Dendritic cell treated with granulocyte-macrophage colony-stimulating factor and Interleukin-4, amounts not matched to agents 40 ng/mL and 50 ng/mL, for 4 days (primary cell): Measurements from ENCODE around the gene MFSD8.
A peak's percentile ranks its signal among the peaks of the same experiment; 100 is the strongest.
"Not testable (repeated sequence)": the region's sequence is repeated elsewhere in the genome, so short reads cannot be mapped to it uniquely, and the experiment has no call there.

ENCODE experiments used
- H3K27ac Mint-ChIP-seq: one replicate; pipeline ENCODE4 v1.8.0; 2022; ENCODE audit warnings: mild to moderate bottlenecking, mixed read lengths
- H3K27me3 Mint-ChIP-seq: one replicate; pipeline ENCODE4 v1.8.0; 2022; ENCODE audit warnings: mild to moderate bottlenecking, mixed read lengths
- H3K36me3 Mint-ChIP-seq: one replicate; pipeline ENCODE4 v1.8.0; 2022; ENCODE audit warnings: low read depth, mixed read lengths
- H3K4me1 Mint-ChIP-seq: one replicate; pipeline ENCODE4 v1.8.0; 2022; ENCODE audit warnings: low read depth, mixed read lengths
- H3K4me3 Mint-ChIP-seq: one replicate; pipeline ENCODE4 v1.8.0; 2022; ENCODE audit warnings: mild to moderate bottlenecking, moderate library complexity, mixed read lengths
- H3K9me3 Mint-ChIP-seq: one replicate; pipeline ENCODE4 v1.8.0; 2022; ENCODE audit warnings: mixed read lengths
- intact Hi-C: fragments of 100-400 bp; cut with micrococcal nuclease; formaldehyde crosslinking; loops from one replicate; pipeline ENCODE4 v1.15.0; 2022

The MFSD8 gene

GRCh38 chr4:127968586-127968985 is 3.6 kb upstream of the MFSD8 start:
- Mint-ChIP-seq H3K27me3 (no peaks in the 10 kb centered on the region), H3K4me1 (peaks cover 11% of the 10 kb centered on the region), H3K27ac (no peak overlapping the region), H3K36me3 (peaks cover 24% of the 10 kb centered on the region), H3K4me3 (no peak overlapping the region), H3K9me3 (no peaks in the 10 kb centered on the region)
- intact Hi-C loops: loop anchor here (5.0 to 10.0 kb wide), 2 partner anchors 186 to 344 kb away; partner anchors contain the start of gene HSPA4L

DNA sequence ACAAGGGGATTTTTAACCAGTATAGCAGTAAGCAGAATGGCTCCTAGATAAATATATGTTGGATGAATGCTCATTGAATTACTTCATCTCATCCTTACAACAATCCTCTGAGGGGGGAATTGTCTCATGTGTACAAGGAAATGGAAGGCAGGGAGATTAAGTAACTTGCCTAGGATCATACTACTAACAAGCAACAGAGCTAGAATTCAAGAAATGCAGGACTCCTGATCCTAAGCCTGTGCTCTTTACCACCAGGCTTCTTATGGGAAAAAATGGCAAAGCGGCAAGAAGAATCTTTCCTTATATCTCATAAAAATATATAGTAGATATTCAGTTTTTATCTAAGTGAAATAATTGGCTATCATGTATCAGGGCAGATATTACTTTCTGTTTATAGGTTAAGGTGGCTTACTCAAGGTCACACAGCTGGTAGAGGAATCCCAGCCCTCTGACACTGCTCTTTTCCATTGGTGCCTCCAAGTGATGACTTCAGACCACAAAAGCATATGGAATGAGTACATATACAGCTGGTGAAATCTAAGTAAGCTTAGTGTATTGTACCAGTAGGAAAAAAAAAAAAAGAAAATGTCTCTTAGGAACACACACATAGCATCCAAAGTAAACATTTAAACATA is 2.3 kb upstream of the MFSD8 start:
- Mint-ChIP-seq H3K4me1 (peaks cover 18% of the 10 kb centered on the region), H3K9me3 (no peaks in the 10 kb centered on the region), H3K4me3 (no peak overlapping the region), H3K27ac (no peak overlapping the region), H3K27me3 (no peaks in the 10 kb centered on the region), H3K36me3 (peaks cover 14% of the 10 kb centered on the region)
- intact Hi-C loops: loop anchor here (5.0 to 10.0 kb wide), 2 partner anchors 185 to 342 kb away; partner anchors contain the start of gene HSPA4L

GRCh38 chr4:127965803-127966175 is 816 bp upstream of the MFSD8 start:
- peak overlapping the region; percentile 97 for H3K27ac Mint-ChIP-seq
- H3K4me3 Mint-ChIP-seq: peak overlapping the region; percentile 96
- no peaks in the 10 kb centered on the region for H3K27me3 Mint-ChIP-seq
- intact Hi-C loops: loop anchor here (1.0 to 10.0 kb wide), 5 partner anchors 85 to 341 kb away; partner anchors contain the start of genes HSPA4L, LARP1B, PGRMC2 and PLK4
- H3K9me3 Mint-ChIP-seq: no peaks in the 10 kb centered on the region
- peaks cover 19% of the 10 kb centered on the region for H3K4me1 Mint-ChIP-seq
- peaks cover 14% of the 10 kb centered on the region for H3K36me3 Mint-ChIP-seq

GRCh38 chr4:127964426-127965061 is 429 bp downstream of the MFSD8 start:
- Mint-ChIP-seq H3K4me1 (peaks cover 19% of the 10 kb centered on the region), H3K27ac (peak overlapping the region; percentile 97), H3K36me3 (peaks cover 14% of the 10 kb centered on the region), H3K4me3 (peak overlapping the region; percentile 96)
- H3K9me3 Mint-ChIP-seq, H3K27me3 Mint-ChIP-seq: not testable (repeated sequence)
- intact Hi-C loops: loop anchor here (1.0 to 10.0 kb wide), 5 partner anchors 84 to 340 kb away; partner anchors contain the start of genes HSPA4L, LARP1B, PGRMC2 and PLK4

DNA sequence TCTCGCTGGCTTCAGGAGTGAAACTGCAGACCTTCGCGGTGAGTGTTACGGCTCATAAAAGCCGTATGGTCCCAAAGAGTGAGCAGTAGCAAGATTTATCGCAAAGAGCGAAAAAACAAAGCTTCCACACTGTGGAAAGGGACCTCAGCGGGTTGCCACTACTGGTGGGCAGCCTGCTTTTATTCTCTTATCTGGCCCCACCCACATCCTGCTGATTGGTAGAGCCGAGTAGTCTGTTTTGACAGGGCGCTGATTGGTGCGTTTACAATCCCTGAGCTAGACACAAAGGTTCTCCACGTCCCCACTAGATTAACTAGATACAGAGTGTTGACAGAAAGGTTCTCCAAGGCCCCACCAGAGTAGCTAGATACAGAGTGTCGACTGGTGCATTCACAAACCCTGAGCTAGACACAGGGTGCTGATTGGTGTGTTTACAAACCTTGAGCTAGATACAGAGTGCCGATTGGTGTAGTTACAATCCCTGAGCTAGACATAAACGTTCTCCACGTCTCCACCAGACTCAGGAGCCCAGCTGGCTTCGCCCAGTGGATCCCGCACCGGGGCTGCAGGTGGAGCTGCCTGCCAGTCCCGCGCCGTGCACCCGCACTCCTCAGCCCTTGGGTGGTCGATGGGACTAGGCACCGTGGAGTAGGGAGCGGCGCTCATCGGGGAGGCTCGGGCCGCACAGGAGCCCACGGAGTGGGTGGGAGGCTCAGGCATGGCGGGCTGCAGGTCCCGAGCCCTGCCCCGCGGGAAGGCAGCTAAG is 1.2 kb downstream of the MFSD8 start:
- not testable (repeated sequence) for H3K9me3 Mint-ChIP-seq, H3K27me3 Mint-ChIP-seq
- intact Hi-C loops: loop anchor here (2.0 to 10.0 kb wide), 2 partner anchors 323 to 339 kb away; partner anchors contain the start of gene PGRMC2
- H3K27ac Mint-ChIP-seq: peak overlapping the region; percentile 97
- H3K36me3 Mint-ChIP-seq: peaks cover 14% of the 10 kb centered on the region
- H3K4me1 Mint-ChIP-seq: peaks cover 19% of the 10 kb centered on the region
- peak overlapping the region; percentile 96 for H3K4me3 Mint-ChIP-seq

- no peaks in the 10 kb centered on the region for H3K9me3 Mint-ChIP-seq
- no peak overlapping the region for H3K27ac Mint-ChIP-seq
- intact Hi-C loops: loop anchor here (10.0 kb wide), 1 partner anchor 335 kb away; no protein-coding TSS in a partner anchor
- peaks cover 26% of the 10 kb centered on the region for H3K36me3 Mint-ChIP-seq
- H3K27me3 Mint-ChIP-seq: no peaks in the 10 kb centered on the region
- H3K4me1 Mint-ChIP-seq: peaks cover 14% of the 10 kb centered on the region
- H3K4me3 Mint-ChIP-seq: no peak overlapping the region
Observed at GRCh38 chr4:127959794-127960193, 5.2 kb downstream of the MFSD8 start.

DNA sequence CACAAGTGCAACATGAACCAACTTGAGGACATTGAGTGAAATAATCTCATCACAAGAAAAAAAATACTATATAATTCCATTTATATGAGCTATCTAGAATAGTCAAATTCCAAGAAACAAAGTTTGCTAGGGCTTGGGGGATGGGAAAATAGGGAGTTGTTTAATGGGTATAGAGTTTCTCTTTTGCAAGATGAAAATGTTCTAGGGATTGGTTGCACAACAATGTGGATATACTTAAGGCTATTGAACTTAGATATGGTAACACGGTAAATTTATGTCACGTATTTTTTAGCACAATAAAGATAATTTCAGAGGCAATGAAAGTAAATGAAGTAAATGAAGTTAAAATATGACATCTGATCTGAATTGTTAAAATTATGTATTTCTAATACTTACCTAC is 7.9 kb downstream of the MFSD8 start:
- Mint-ChIP-seq H3K4me3 (no peak overlapping the region), H3K4me1 (no peaks in the 10 kb centered on the region), H3K27me3 (no peaks in the 10 kb centered on the region), H3K36me3 (peaks cover 42% of the 10 kb centered on the region), H3K9me3 (no peaks in the 10 kb centered on the region), H3K27ac (no peak overlapping the region)
- intact Hi-C loops: no loop called here

DNA sequence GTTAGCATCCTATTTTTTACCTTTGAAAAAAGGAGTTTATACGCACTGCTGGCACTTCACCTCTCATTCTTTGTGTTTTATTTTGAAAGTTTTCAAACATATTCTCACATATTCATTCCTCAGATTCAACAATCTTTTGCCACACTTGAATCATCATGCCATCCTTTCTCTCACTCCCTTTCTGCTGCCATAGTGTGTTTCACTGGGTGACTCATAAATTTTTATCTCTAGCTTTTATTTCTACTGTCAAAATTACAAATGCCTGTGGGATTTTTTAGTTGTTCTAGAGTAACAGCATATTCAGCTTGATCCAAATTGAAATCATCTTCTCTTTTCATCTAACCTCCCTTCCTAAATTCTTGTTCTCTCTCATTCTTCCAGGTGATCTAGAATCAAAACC is 28.0 kb downstream of the MFSD8 start:
- Mint-ChIP-seq H3K36me3 (peaks cover 32% of the 10 kb centered on the region), H3K4me3 (no peak overlapping the region), H3K27ac (no peak overlapping the region), H3K9me3 (no peaks in the 10 kb centered on the region), H3K4me1 (no peaks in the 10 kb centered on the region), H3K27me3 (no peaks in the 10 kb centered on the region)
- intact Hi-C loops: no loop called here

- intact Hi-C loops, H3K4me1 Mint-ChIP-seq, H3K27ac Mint-ChIP-seq, H3K4me3 Mint-ChIP-seq, H3K9me3 Mint-ChIP-seq, H3K27me3 Mint-ChIP-seq: not testable (repeated sequence)
- H3K36me3 Mint-ChIP-seq: peaks cover 46% of the 10 kb centered on the region
Observed at GRCh38 chr4:127931836-127932235, 33.1 kb downstream of the MFSD8 start.

DNA sequence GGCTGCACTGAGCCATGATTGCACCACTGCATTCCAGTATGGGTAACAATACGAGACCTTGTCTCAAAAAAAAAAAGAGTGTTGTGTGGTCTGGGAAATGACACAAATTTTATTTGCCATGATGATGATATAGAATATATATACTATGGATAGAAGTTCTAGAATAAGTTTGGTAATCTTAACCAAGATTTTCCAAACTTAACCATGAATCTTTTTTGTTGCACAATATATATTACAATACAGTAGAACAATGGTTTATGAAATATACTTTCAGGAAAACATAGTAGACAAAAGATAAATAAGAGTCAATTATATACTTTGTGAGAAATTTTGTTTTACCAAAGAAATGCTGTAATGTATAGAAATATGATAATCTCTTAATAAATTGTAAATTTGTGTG is 34.8 kb downstream of the MFSD8 start:
- Mint-ChIP-seq H3K27ac (no peak overlapping the region), H3K9me3 (no peaks in the 10 kb centered on the region), H3K27me3 (no peaks in the 10 kb centered on the region), H3K36me3 (peaks cover 56% of the 10 kb centered on the region), H3K4me3 (no peak overlapping the region), H3K4me1 (no peaks in the 10 kb centered on the region)
- intact Hi-C loops: no loop called here

GRCh38 chr4:127925720-127926119 is 39.3 kb downstream of the MFSD8 start:
- H3K9me3 Mint-ChIP-seq, H3K4me1 Mint-ChIP-seq, H3K27me3 Mint-ChIP-seq, H3K4me3 Mint-ChIP-seq, intact Hi-C loops, H3K27ac Mint-ChIP-seq: not testable (repeated sequence)
- H3K36me3 Mint-ChIP-seq: peaks cover 72% of the 10 kb centered on the region

- H3K4me3 Mint-ChIP-seq: no peak overlapping the region
- H3K27me3 Mint-ChIP-seq: no peaks in the 10 kb centered on the region
- H3K36me3 Mint-ChIP-seq: peaks cover 62% of the 10 kb centered on the region
- no peaks in the 10 kb centered on the region for H3K9me3 Mint-ChIP-seq
- no peak overlapping the region for H3K27ac Mint-ChIP-seq
- intact Hi-C loops: no loop called here
- no peaks in the 10 kb centered on the region for H3K4me1 Mint-ChIP-seq
Observed at GRCh38 chr4:127922226-127922625, 42.7 kb downstream of the MFSD8 start.

DNA sequence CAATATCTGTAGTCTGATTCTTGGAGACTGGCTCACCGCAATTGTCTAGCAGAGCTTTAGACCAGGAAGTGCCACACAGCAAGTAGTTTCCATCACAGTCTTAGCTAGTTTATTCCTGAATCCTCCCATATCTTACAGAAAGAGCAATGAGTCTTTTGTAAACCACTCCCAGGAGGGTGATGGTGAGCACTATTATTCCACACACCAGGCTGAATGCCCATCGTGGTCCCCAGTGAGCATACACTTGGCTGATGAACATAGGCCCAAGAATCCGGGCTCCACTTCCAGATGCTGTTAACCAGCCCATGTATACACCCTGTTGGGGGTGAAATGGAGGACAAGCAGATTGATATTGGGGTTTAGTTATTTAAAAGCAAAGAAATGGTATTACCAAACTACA is 44.5 kb downstream of the MFSD8 start:
- Mint-ChIP-seq H3K4me3 (no peak overlapping the region), H3K9me3 (no peaks in the 10 kb centered on the region), H3K27ac (no peak overlapping the region), H3K36me3 (peaks cover 54% of the 10 kb centered on the region), H3K27me3 (no peaks in the 10 kb centered on the region), H3K4me1 (no peaks in the 10 kb centered on the region)
- intact Hi-C loops: no loop called here

- Mint-ChIP-seq H3K27ac (no peak overlapping the region), H3K27me3 (no peaks in the 10 kb centered on the region), H3K4me3 (no peak overlapping the region), H3K9me3 (no peaks in the 10 kb centered on the region), H3K36me3 (peaks cover 32% of the 10 kb centered on the region), H3K4me1 (no peaks in the 10 kb centered on the region)
- intact Hi-C loops: no loop called here
Observed at GRCh38 chr4:127917151-127917550, 47.8 kb downstream of the MFSD8 start.
